NB4 (cell line): ENCODE results near the gene SLC6A11.

Experiments
- DNase-seq: peaks from one replicate; pipeline ENCODE4 v3.0.0; 2010; ENCODE audit warnings: low read depth
- H3K4me3 ChIP-seq: one replicate; pipeline ENCODE4 v1.5.1; 2011; ENCODE audit warnings: mild to moderate bottlenecking, low read depth, low read length, moderate library complexity
- MYC ChIP-seq: IDR thresholded peaks from 2 replicates; pipeline ENCODE4 v1.6.1; 2011; ENCODE audit warnings: low read depth, low read length
- POLR2A ChIP-seq: IDR thresholded peaks from 2 replicates; pipeline ENCODE4 v1.6.1; 2011; ENCODE audit warnings: mild to moderate bottlenecking; ENCODE audit not compliant: insufficient read length; ENCODE audit errors: extremely low read depth
- TF ChIP-seq, protein P1 (sequence below): IDR thresholded peaks from 2 replicates; pipeline ENCODE4 v1.6.1; 2011; ENCODE audit warnings: low read depth, low read length
- TF ChIP-seq, protein P2 (sequence below): IDR thresholded peaks from one replicate; pipeline ENCODE4 v1.5.1; 2012; ENCODE audit warnings: low read depth, low read length

The SLC6A11 gene

DNA sequence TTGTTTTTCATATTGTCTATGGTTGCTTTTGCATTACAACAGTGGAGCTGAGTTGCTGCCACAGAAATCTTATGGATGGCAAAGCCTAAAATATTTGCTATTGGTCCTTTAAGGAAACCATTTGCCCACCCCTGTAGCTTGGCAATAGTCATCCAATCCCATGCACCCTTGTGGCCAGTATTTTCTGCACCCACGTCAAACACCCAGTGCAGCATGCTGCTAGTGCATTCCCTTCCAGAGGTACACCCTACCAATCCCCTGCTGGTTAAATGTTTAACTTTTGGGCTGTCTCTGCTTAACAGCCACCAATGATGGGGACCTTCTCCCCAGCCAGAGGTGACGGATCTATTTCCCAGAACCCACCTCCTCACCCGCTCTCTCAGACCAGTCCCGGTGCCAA lies 23.8 kb upstream of the SLC6A11 start:
- TF ChIP-seq MYC = no peak
- no peak for TF ChIP-seq POLR2A
- TF ChIP-seq, protein P1, sequence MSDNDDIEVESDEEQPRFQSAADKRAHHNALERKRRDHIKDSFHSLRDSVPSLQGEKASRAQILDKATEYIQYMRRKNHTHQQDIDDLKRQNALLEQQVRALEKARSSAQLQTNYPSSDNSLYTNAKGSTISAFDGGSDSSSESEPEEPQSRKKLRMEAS = no peak
- TF ChIP-seq, protein P2, sequence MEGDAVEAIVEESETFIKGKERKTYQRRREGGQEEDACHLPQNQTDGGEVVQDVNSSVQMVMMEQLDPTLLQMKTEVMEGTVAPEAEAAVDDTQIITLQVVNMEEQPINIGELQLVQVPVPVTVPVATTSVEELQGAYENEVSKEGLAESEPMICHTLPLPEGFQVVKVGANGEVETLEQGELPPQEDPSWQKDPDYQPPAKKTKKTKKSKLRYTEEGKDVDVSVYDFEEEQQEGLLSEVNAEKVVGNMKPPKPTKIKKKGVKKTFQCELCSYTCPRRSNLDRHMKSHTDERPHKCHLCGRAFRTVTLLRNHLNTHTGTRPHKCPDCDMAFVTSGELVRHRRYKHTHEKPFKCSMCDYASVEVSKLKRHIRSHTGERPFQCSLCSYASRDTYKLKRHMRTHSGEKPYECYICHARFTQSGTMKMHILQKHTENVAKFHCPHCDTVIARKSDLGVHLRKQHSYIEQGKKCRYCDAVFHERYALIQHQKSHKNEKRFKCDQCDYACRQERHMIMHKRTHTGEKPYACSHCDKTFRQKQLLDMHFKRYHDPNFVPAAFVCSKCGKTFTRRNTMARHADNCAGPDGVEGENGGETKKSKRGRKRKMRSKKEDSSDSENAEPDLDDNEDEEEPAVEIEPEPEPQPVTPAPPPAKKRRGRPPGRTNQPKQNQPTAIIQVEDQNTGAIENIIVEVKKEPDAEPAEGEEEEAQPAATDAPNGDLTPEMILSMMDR = no peak
- no peak for DNase-seq

DNA sequence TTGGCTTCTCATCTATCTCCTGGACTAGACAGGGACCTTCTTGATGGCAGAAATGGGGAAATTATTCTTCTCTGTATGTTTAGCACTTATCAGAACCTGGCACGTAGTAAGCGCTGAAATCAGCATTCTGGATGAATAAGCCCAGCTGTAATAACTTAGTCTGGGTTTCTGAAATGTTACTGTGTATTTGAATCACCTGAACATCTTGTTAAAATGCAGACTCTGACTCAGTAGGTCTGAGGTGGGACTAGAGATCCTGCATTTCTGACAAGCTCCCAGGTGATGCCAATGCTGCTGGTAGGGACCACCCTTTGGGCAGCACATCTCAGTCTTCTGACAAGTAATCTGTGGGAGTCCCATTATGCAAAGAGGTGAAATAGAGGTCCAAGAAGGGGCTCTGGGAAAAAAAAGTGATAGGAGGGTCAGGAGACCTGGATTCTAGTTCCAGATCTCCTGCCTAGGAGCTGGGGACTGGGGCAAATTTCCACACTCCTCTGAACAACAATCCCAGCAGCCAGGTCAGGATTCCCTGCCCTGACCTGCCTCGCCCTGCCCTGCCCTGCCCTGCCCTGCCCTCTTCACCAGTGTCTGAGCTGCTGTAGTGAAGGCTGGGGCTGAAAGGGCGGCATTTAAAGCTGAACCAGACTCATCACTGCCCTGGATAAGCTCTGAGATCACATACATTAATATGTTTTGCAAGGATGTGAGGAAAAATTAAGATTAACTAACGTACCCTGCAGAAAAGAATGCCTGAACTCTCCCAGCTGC lies 17.2 kb upstream of the SLC6A11 start:
- no peak for DNase-seq
- H3K4me3 ChIP-seq = no peak overlapping the region
- TF ChIP-seq, protein P1 = no peak
- TF ChIP-seq, protein P2 = no peak
- no peak for TF ChIP-seq MYC
- TF ChIP-seq POLR2A = no peak

More for the DNA sequence above, 23.8 kb upstream of the SLC6A11 start:
- H3K4me3 ChIP-seq = no peak overlapping the region

DNA sequence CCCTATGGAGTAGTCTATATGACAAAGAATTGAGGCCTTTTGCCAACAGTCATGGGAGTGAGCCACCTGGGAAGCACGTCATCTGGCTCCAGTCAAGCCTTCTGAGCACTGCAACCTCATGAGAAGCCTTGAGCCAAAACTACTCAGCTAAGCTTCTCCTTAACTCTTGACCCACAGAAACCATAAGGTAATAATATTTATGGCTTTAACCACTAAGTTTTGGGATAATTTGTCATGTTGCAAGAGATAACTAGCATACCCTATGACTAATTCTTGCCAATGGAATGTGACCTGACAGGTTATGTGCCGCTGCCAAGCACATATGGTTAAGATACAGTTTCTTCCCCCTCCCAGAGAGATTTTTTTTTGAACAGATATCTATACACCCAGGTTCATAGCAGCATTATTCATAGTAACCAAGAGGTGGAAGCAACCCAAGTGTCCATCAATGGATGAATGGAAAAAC lies 11.8 kb upstream of the SLC6A11 start:
- TF ChIP-seq MYC (no peak), POLR2A (no peak)
- TF ChIP-seq, protein P1 = no peak
- TF ChIP-seq, protein P2 = no peak
- DNase-seq = no peak
- no peak overlapping the region for H3K4me3 ChIP-seq

DNA sequence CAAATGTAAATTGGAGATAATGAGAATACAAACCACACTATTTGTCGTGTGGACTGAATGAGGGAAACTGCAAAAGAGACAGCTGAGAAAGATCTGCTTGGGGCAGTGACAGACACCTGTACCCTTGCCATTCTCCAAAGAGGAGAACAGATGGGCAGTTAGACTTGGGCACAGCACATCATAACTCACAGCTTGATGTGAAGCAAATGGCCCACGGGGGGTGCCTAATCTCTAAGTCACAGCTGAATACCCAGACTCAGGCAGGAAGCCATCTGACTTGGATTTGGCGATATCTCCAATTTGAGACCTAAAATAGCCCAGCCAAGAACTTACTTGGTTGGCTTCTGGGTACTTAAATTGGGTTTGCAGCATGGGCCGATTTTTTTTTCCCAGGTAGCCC lies 10.0 kb upstream of the SLC6A11 start:
- TF ChIP-seq, protein P2 = no peak
- TF ChIP-seq, protein P1 = no peak
- TF ChIP-seq POLR2A (no peak), MYC (no peak)
- no peak overlapping the region for H3K4me3 ChIP-seq
- DNase-seq = no peak

DNA sequence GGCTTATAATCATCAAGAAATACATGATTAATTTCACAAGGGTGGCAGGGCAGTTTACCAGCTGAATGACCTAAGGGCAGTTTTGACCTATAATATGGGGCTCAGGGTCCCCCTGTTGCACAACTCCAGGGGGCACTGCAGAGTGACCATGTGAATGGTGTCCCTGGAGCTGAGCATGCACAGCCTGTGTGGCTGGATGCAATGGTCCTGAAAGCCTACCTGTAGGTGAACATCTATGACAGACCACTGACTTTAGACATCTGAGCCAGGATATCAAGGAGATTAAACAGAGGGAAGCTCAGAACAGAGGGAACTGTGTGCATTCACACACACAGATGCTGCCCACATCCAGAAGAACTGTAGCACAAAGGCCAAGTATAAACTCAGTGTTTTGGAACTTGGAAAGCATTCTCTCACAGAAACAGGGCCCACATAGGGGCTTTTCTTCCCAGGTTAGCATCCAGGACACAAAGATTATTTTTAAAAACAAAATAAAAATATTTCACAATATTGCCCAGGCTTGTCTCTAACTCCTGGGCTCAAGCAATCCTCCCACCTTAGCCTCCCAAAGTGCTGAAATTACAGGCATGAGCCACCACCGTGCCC lies 7.8 kb upstream of the SLC6A11 start:
- no peak for DNase-seq
- no peak overlapping the region for H3K4me3 ChIP-seq
- TF ChIP-seq, protein P1 = no peak
- TF ChIP-seq, protein P2 = no peak
- TF ChIP-seq POLR2A (no peak), MYC (no peak)
